Measurements from ENCODE around the gene TTF1.

DNA sequence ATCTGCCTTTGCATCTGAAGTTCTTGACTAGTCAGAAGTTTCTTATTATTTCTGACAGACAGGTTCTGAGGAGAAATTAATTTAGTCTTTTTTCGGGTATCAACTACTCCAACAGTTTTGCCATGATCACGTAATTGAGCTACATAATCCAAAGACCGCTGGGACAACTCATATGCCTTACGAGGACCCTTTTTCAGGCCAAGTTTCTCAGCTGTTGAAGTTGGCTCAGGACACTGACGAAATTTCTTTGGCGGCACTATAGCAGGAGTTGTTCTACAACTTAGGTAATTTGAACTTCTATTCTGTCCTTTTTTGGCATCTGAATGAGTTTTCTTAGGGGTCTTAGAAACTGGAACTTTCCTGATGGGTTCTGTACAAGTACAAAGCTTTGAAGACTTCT lies 79.1 kb downstream of the TTF1 start:
- TF ChIP-seq CTCF (IDR thresholded peaks at IDR 0.05) (no peak), POLR2A (IDR thresholded peaks at IDR 0.05) (no peak)

Measured in lower leg skin (tissue), 3 donors.